Measurements from ENCODE around the gene PRKCQ. TPM values are rescaled to one million over a fixed set of nuclear protein-coding genes. Genes with fewer than 3 reads are reported as not detected.

Gene PRKCQ
- total RNA-seq, 1 donor from 2014 or later = 2.1 TPM

DNA sequence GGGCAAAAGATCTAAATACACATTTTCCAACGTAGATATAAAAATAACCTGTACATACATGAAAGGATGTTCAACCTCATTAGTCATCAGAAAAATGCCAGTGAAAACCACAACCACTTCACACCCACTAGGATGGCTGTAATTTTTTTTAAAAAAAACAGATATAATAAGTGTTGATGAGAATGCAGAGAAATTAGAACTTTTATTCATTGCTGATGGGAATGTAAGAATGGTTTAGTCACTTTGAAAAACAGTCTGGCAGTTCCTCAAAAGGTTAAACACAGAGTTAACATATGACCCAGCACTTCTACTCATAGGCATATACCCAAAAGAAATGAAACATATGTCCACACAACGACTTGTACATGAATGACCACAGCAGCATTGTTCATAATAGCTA, 32.3 kb upstream of the PRKCQ start:
- peaks cover 15% of the 10 kb centered on the region for H3K4me1 Mint-ChIP-seq (ENCODE audit: low read depth, unreplicated experiment)

GRCh38 chr10:6610647-6611046, 30.6 kb upstream of the PRKCQ start:
- Mint-ChIP-seq H3K4me3 (ENCODE audit: unreplicated experiment) (no peak overlapping the region), H3K27me3 (ENCODE audit: low read depth, unreplicated experiment) (no peaks in the 10 kb centered on the region), H3K9me3 (ENCODE audit: unreplicated experiment) (no peaks in the 10 kb centered on the region), H3K4me1 (ENCODE audit: low read depth, unreplicated experiment) (peaks cover 15% of the 10 kb centered on the region), H3K36me3 (ENCODE audit: low read depth, unreplicated experiment) (no peaks in the 10 kb centered on the region), H3K27ac (ENCODE audit: unreplicated experiment) (no peak overlapping the region)
- Histone ChIP-seq H2AFZ (ENCODE audit: low read depth, low read length) (no peak overlapping the region), H3K36me3 (ENCODE audit: insufficient read depth, low read length) (no peaks in the 10 kb centered on the region), H3K9me3 (ENCODE audit: insufficient read depth, low read depth, low read length) (no peaks in the 10 kb centered on the region), H3K4me2 (ENCODE audit: low read length) (no peak overlapping the region), H4K20me1 (ENCODE audit: insufficient read depth, low read length) (no peaks in the 10 kb centered on the region), H3K27ac (ENCODE audit: low read depth, low read length) (no peak overlapping the region), H3K79me2 (ENCODE audit: insufficient read depth, low read length) (no peaks in the 10 kb centered on the region), H3K27me3 (ENCODE audit: insufficient read depth, low read length) (no peaks in the 10 kb centered on the region), H3K9ac (ENCODE audit: low read length) (no peak overlapping the region), H3K4me3 (ENCODE audit: insufficient read depth, low read depth, low read length) (no peak overlapping the region), H3K4me1 (ENCODE audit: insufficient read depth, low read length) (no peaks in the 10 kb centered on the region)
- DNase-seq (ENCODE audit: low read depth) (no peak), FAIRE-seq (no peak)
- TF ChIP-seq, protein P1, sequence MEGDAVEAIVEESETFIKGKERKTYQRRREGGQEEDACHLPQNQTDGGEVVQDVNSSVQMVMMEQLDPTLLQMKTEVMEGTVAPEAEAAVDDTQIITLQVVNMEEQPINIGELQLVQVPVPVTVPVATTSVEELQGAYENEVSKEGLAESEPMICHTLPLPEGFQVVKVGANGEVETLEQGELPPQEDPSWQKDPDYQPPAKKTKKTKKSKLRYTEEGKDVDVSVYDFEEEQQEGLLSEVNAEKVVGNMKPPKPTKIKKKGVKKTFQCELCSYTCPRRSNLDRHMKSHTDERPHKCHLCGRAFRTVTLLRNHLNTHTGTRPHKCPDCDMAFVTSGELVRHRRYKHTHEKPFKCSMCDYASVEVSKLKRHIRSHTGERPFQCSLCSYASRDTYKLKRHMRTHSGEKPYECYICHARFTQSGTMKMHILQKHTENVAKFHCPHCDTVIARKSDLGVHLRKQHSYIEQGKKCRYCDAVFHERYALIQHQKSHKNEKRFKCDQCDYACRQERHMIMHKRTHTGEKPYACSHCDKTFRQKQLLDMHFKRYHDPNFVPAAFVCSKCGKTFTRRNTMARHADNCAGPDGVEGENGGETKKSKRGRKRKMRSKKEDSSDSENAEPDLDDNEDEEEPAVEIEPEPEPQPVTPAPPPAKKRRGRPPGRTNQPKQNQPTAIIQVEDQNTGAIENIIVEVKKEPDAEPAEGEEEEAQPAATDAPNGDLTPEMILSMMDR (IDR thresholded peaks at IDR 0.05; ENCODE audit: insufficient read depth, low read depth, low read length) = no peak
- TF ChIP-seq EZH2 (IDR thresholded peaks at IDR 0.05; ENCODE audit: insufficient read depth, low read length) = no peak

More for the DNA sequence above, 32.3 kb upstream of the PRKCQ start:
- Histone ChIP-seq H3K4me1 (ENCODE audit: insufficient read depth, low read length) (no peaks in the 10 kb centered on the region), H3K4me3 (ENCODE audit: insufficient read depth, low read depth, low read length) (no peak overlapping the region), H3K9ac (ENCODE audit: low read length) (no peak overlapping the region), H2AFZ (ENCODE audit: low read depth, low read length) (no peak overlapping the region), H4K20me1 (ENCODE audit: insufficient read depth, low read length) (no peaks in the 10 kb centered on the region), H3K4me2 (ENCODE audit: low read length) (no peak overlapping the region), H3K27ac (ENCODE audit: low read depth, low read length) (no peak overlapping the region), H3K27me3 (ENCODE audit: insufficient read depth, low read length) (no peaks in the 10 kb centered on the region), H3K36me3 (ENCODE audit: insufficient read depth, low read length) (no peaks in the 10 kb centered on the region), H3K9me3 (ENCODE audit: insufficient read depth, low read depth, low read length) (no peaks in the 10 kb centered on the region), H3K79me2 (ENCODE audit: insufficient read depth, low read length) (no peaks in the 10 kb centered on the region)
- Mint-ChIP-seq H3K36me3 (ENCODE audit: low read depth, unreplicated experiment) (no peaks in the 10 kb centered on the region), H3K9me3 (ENCODE audit: unreplicated experiment) (no peaks in the 10 kb centered on the region), H3K4me3 (ENCODE audit: unreplicated experiment) (no peak overlapping the region), H3K27me3 (ENCODE audit: low read depth, unreplicated experiment) (no peaks in the 10 kb centered on the region), H3K27ac (ENCODE audit: unreplicated experiment) (no peak overlapping the region)
- FAIRE-seq = no peak
- TF ChIP-seq, protein P1 (IDR thresholded peaks at IDR 0.05; ENCODE audit: insufficient read depth, low read depth, low read length) = no peak
- no peak for TF ChIP-seq EZH2 (IDR thresholded peaks at IDR 0.05; ENCODE audit: insufficient read depth, low read length)
- no peak for DNase-seq (ENCODE audit: low read depth)

GRCh38 chr10:6609625-6610024, 29.5 kb upstream of the PRKCQ start:
- no peaks in the 10 kb centered on the region for H3K4me1 ChIP-seq (ENCODE audit: insufficient read depth, low read length)
- H3K27me3 Mint-ChIP-seq (ENCODE audit: low read depth, unreplicated experiment) = peaks cover 7% of the 10 kb centered on the region
- H3K4me1 Mint-ChIP-seq (ENCODE audit: low read depth, unreplicated experiment) = peaks cover 15% of the 10 kb centered on the region
- H3K9me3 ChIP-seq (ENCODE audit: insufficient read depth, low read depth, low read length) = no peaks in the 10 kb centered on the region
- FAIRE-seq (no peak), DNase-seq (ENCODE audit: low read depth) (no peak)
- H2AFZ ChIP-seq (ENCODE audit: low read depth, low read length) = no peak overlapping the region
- no peaks in the 10 kb centered on the region for H4K20me1 ChIP-seq (ENCODE audit: insufficient read depth, low read length)
- H3K4me2 ChIP-seq (ENCODE audit: low read length) = no peak overlapping the region
- no peaks in the 10 kb centered on the region for H3K79me2 ChIP-seq (ENCODE audit: insufficient read depth, low read length)
- no peaks in the 10 kb centered on the region for H3K9me3 Mint-ChIP-seq (ENCODE audit: unreplicated experiment)
- no peak overlapping the region for H3K9ac ChIP-seq (ENCODE audit: low read length)
- TF ChIP-seq, protein P1 (IDR thresholded peaks at IDR 0.05; ENCODE audit: insufficient read depth, low read depth, low read length) = no peak
- TF ChIP-seq EZH2 (IDR thresholded peaks at IDR 0.05; ENCODE audit: insufficient read depth, low read length) = no peak
- H3K36me3 Mint-ChIP-seq (ENCODE audit: low read depth, unreplicated experiment) = no peaks in the 10 kb centered on the region
- no peaks in the 10 kb centered on the region for H3K27me3 ChIP-seq (ENCODE audit: insufficient read depth, low read length)
- no peak overlapping the region for H3K4me3 ChIP-seq (ENCODE audit: insufficient read depth, low read depth, low read length)
- no peak overlapping the region for H3K27ac ChIP-seq (ENCODE audit: low read depth, low read length)
- no peak overlapping the region for H3K27ac Mint-ChIP-seq (ENCODE audit: unreplicated experiment)
- no peak overlapping the region for H3K4me3 Mint-ChIP-seq (ENCODE audit: unreplicated experiment)
- no peaks in the 10 kb centered on the region for H3K36me3 ChIP-seq (ENCODE audit: insufficient read depth, low read length)
